Body of pancreas (tissue), 4 donors: ENCODE data around the gene AUNIP. TPM values are rescaled to one million over a fixed set of nuclear protein-coding genes. Genes with fewer than 3 reads are reported as not detected.

Source experiments
- ATAC-seq: fragments of 150-250 bp; one replicate; pipeline ENCODE4 v1.9.1; 2016
- DNase-seq, 4 donors: peaks; one replicate each; pipeline ENCODE4 v3.0.0-alpha.2; 2019
- H3K27ac ChIP-seq, 4 donors: fragments of 200-600 bp; sonication (generic); 1 replicate in 3 of 4; 2 replicates in 1 of 4; pipeline versions ENCODE4 v1.5.1 to v1.6.1; 2016 to 2019; ENCODE audit warnings: mild to moderate bottlenecking in 1 of 4, mixed read lengths in 1 of 4, moderate library complexity in 1 of 4
- H3K27me3 ChIP-seq, 2 donors: fragments of 200-600 bp; sonication (generic); one replicate each; pipeline ENCODE4 v1.6.0; 2016; ENCODE audit warnings: mild to moderate bottlenecking in 1 of 2
- H3K36me3 ChIP-seq, 2 donors: fragments of 200-600 bp; sonication (generic); replicated peaks in 1 of 2; 2 replicates each; pipeline ENCODE4 v1.5.1; 2016; ENCODE audit warnings: low read depth in 2 of 2; ENCODE audit not compliant: insufficient read depth in 1 of 2
- H3K4me1 ChIP-seq: fragments of 200-600 bp; sonication (generic); one replicate; pipeline ENCODE4 v1.6.0; 2016
- H3K4me3 ChIP-seq, 2 donors: fragments of 200-600 bp; sonication (generic); 1 replicate in 1 of 2; 2 replicates in 1 of 2; pipeline ENCODE4 v1.5.1; 2016 to 2019
- H3K9me3 ChIP-seq, 3 donors: fragments of 200-600 bp; sonication (generic); 1 replicate in 2 of 3; 2 replicates in 1 of 3; pipeline ENCODE4 v1.5.1; 2016
- POLR2A ChIP-seq, 3 donors: fragments of 450-650 bp; IDR thresholded peaks; one replicate each; pipeline ENCODE4 v1.6.1; 2016; ENCODE audit warnings: antibody characterized with exemption in 3 of 3, mild to moderate bottlenecking in 2 of 3
- WGBS, 2 donors: methylation state at CpG; one replicate each; pipeline ENCODE4 v1.1.5; 2017; 5-methylcytosine and 5-hydroxymethylcytosine counted together
- intact Hi-C: fragments of 100-400 bp; cut with DNase I; formaldehyde crosslinking; loops from one replicate; pipeline ENCODE4 v1.15.1; 2023
- total RNA-seq, 2 donors: library from RNA; depleted of rRNA; stranded (reverse); fragments of >200 nt; gene quantifications; one replicate each; pipeline ENCODE4 v1.1.0, GENCODE V29; 2016
- TF ChIP-seq, protein P1 (sequence below), 7 experiments: fragments of 450-650 bp in 4 of 7; fragments of 200-600 bp in 3 of 7; sonication (generic) in 3 of 7; IDR thresholded peaks; one replicate each; pipeline ENCODE4 v1.5.1; 2016 to 2019; ENCODE audit warnings: antibody characterized with exemption in 7 of 7

Gene AUNIP
- total RNA-seq, 2 donors from 2014 or later, result not detected

DNA sequence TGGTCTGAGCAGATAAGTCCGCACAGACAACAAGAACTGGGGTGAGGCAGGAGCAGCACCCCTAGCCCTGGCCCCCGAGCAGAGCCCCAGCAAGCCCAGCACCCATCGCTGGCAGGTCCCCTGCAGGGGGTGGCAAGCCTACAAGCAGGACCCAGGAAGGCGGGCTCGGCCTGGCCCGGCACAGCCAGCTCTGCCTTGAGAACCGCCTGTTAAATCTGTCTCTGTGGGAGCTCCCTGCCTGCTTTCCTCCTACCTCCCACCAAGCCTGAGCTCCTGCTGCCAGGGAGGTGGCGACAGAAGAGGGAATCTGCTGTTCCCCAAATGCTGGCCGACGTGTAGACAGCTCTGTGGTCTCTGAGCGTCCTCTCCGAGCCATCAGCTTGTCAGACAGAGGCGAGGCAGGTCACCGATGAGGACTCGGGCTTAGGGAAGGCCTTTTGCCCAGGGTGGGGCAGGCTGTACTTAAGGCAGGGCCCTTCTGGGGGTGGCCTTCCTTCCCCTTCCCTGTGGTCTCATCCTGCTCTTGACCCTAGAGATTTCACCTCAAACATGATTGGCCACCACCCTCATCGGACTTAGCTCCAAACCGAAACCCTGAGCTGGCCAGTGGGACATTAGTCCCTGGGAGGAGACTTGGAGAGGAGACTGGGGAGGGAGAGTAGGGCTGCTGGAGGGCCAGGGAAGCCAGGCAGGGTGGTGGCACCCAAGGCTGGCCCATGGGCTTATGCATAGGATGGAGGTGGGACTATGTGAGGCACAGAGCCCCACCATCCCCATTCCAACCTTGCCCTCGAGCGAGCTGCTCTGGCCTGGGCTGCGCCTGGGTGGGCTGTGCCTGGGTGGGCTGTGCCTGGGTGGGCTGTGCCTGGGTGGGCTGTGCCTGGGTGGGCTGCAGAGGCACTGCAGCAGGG, 51.5 kb downstream of the AUNIP start:
- Histone ChIP-seq H3K27ac (peak overlapping the region in 2 of 4 donors; percentile 36 to 50), H3K36me3 (peaks cover 0 to 2% of the 10 kb centered on the region in 2 donors), H3K4me3 (no peak overlapping the region), H3K9me3 (no peaks in the 10 kb centered on the region), H3K4me1 (peaks cover 59% of the 10 kb centered on the region), H3K27me3 (no peaks in the 10 kb centered on the region)
- intact Hi-C loops, result loop anchor here (5.0 kb wide), 2 partner anchors 195 to 305 kb away; no protein-coding TSS in a partner anchor
- TF ChIP-seq, protein P1, sequence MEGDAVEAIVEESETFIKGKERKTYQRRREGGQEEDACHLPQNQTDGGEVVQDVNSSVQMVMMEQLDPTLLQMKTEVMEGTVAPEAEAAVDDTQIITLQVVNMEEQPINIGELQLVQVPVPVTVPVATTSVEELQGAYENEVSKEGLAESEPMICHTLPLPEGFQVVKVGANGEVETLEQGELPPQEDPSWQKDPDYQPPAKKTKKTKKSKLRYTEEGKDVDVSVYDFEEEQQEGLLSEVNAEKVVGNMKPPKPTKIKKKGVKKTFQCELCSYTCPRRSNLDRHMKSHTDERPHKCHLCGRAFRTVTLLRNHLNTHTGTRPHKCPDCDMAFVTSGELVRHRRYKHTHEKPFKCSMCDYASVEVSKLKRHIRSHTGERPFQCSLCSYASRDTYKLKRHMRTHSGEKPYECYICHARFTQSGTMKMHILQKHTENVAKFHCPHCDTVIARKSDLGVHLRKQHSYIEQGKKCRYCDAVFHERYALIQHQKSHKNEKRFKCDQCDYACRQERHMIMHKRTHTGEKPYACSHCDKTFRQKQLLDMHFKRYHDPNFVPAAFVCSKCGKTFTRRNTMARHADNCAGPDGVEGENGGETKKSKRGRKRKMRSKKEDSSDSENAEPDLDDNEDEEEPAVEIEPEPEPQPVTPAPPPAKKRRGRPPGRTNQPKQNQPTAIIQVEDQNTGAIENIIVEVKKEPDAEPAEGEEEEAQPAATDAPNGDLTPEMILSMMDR (IDR thresholded peaks at IDR 0.05), result no peak
- no peak for TF ChIP-seq POLR2A (IDR thresholded peaks at IDR 0.05)
- no peak for ATAC-seq
- DNase-seq, result no peak
- 88 to 96% methylated on average over 8 to 20 of the region's 20 CpGs for WGBS, 2 donors

DNA sequence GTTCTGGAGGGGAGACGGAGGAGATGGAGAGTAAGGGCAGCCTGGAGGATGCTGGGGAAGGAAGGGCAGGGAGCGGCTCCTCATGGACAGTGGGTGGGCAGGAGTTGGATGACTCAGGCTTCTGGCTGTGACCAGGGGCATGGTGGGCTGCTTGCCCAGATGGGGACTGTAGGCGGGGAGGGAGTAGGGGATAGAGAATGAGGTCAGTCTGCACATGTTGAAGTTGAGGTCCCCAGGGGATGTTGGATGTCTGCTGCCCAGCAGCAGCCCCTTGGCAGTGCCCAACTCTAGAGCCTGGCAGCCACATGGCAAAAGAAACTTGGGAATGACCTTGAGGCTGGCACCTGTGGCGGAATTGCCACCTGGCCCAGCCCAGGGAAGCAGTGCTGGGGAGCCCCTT, 52.8 kb downstream of the AUNIP start:
- Histone ChIP-seq H3K9me3 (no peaks in the 10 kb centered on the region), H3K36me3 (no peaks in the 10 kb centered on the region), H3K27ac (peak overlapping the region; percentile 71 to 83 (median 79)), H3K27me3 (no peaks in the 10 kb centered on the region), H3K4me1 (peaks cover 72% of the 10 kb centered on the region), H3K4me3 (no peak overlapping the region)
- ATAC-seq (peak; percentile 68), DNase-seq (peak; percentile 86 to 89 (median 87))
- WGBS, 2 donors, result 59 to 75% methylated on average over 4 of the region's 4 CpGs
- intact Hi-C loops, result loop anchor here (5.0 kb wide), 2 partner anchors 194 to 304 kb away; no protein-coding TSS in a partner anchor
- TF ChIP-seq, protein P1 (IDR thresholded peaks at IDR 0.05), result no peak
- TF ChIP-seq POLR2A (IDR thresholded peaks at IDR 0.05), result no peak

DNA sequence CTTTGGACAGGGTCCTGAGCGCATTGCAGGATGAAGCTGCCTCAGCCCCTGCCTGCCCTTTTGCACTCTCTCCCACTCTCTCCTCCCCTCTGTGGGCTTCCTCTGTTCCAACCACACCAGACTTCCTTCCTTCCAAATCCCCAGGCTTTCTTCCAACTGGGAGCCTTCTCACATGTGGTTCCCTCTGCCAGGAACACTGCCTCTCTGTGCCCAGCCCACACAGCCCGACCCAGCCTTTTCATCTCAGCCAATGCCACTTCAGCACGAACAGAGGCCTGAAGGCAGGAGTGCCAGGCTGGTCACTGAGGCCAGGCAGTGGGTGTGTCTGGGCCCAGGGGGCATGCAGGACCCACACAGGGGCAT, 53.4 kb downstream of the AUNIP start:
- Histone ChIP-seq H3K27ac (peak overlapping the region; percentile 71 to 83 (median 79)), H3K4me3 (no peak overlapping the region), H3K27me3 (no peaks in the 10 kb centered on the region), H3K9me3 (no peaks in the 10 kb centered on the region), H3K36me3 (no peaks in the 10 kb centered on the region), H3K4me1 (peaks cover 75% of the 10 kb centered on the region)
- intact Hi-C loops, result loop anchor here (5.0 kb wide), 2 partner anchors 194 to 304 kb away; no protein-coding TSS in a partner anchor
- DNase-seq (peak; percentile 66 to 82 (median 76)), ATAC-seq (peak; percentile 78)
- TF ChIP-seq, protein P1 (IDR thresholded peaks at IDR 0.05), result no peak
- TF ChIP-seq POLR2A (IDR thresholded peaks at IDR 0.05), result no peak
- 34 to 37% methylated on average over 3 of the region's 3 CpGs for WGBS, 2 donors

DNA sequence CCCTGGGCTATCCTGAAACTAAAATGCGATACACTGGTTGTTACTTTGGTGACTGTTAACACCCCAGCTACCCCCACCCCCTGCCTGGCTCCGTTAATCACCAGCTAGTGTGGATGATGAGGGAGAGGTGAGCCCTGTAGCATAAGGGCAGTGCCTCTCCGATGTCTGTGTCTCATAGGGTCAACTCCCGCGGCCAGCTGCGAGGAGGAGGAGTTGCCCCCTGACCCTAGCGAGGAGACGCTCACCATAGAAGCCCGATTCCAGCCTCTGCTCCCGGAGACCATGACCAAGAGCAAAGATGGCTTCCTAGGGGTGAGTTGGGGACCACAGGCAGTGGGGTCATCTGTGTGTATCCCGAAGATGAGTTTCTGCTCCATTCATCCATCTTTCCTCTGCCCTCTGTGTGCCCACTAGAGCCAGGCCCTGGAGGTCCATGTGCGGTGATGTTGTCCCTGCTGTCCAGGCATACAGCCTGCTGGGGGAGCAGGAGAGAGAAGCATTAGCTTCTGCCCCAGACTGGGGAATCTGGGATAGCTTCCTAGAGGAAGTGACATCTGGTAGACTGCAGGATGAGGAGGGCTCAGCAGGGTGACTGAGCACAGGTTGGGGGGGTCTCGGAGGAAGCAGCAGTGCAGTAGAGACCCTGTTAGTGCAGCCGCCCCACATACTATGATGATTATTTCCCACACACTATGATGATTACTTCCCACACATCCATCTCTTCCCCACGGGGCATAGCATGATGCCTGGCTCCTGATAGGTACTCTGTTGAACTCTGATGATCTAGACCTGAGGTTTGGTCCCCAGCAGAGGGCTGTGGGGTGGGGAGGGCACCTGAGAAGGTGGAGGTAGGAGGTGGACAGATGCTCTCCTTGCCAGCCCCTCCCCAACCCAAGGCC, 54.0 kb downstream of the AUNIP start:
- intact Hi-C loops, result loop anchor here (5.0 kb wide), 2 partner anchors 193 to 303 kb away; no protein-coding TSS in a partner anchor
- Histone ChIP-seq H3K9me3 (no peaks in the 10 kb centered on the region), H3K36me3 (no peaks in the 10 kb centered on the region), H3K4me3 (no peak overlapping the region), H3K27me3 (no peaks in the 10 kb centered on the region), H3K27ac (peak overlapping the region; percentile 71 to 83 (median 79)), H3K4me1 (peaks cover 73% of the 10 kb centered on the region)
- no peak for ATAC-seq
- DNase-seq, result no peak
- TF ChIP-seq POLR2A (IDR thresholded peaks at IDR 0.05), result no peak
- TF ChIP-seq, protein P1 (IDR thresholded peaks at IDR 0.05), result no peak
- WGBS, 2 donors, result 78 to 88% methylated on average over 11 to 15 of the region's 15 CpGs
